GM12865 (cell line): ENCODE measurements around the gene PEAK1.
A peak's percentile ranks its signal among the peaks of the same experiment; 100 is the strongest.

Source experiments
- DNase-seq: peaks from one replicate; pipeline ENCODE4 v3.0.0; 2010; ENCODE audit warnings: low read depth
- H3K4me3 ChIP-seq: 2 replicates; pipeline ENCODE4 v1.5.1; 2011; ENCODE audit warnings: mild to moderate bottlenecking, low read depth, low read length, control low read depth
- TF ChIP-seq, protein P1 (sequence below): IDR thresholded peaks from 2 replicates; pipeline ENCODE4 v1.5.1; 2011; ENCODE audit warnings: low read length, control low read depth, low read depth, inconsistent platforms; ENCODE audit not compliant: insufficient read depth; ENCODE audit errors: missing control alignments

The PEAK1 gene

DNA sequence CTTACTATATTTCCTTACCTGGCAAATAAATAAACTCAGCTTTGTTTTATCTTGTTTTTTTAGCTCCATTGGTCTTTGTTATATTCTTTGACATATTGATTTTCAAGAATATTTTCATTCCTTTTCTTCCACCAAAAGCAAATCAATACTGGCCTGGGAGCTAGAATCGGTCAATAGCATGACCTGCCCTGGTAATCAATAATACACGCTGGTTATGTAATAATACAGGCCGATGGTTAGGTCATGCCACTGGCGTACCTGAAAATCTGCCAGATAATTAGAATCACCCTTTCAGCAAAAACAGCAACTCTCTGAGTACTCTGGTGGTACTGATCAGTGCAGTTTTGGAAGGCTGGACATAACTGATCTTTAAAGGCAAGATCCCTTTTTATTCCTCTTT, 39.9 kb downstream of the PEAK1 start:
- H3K4me3 ChIP-seq, result no peak overlapping the region
- TF ChIP-seq, protein P1, sequence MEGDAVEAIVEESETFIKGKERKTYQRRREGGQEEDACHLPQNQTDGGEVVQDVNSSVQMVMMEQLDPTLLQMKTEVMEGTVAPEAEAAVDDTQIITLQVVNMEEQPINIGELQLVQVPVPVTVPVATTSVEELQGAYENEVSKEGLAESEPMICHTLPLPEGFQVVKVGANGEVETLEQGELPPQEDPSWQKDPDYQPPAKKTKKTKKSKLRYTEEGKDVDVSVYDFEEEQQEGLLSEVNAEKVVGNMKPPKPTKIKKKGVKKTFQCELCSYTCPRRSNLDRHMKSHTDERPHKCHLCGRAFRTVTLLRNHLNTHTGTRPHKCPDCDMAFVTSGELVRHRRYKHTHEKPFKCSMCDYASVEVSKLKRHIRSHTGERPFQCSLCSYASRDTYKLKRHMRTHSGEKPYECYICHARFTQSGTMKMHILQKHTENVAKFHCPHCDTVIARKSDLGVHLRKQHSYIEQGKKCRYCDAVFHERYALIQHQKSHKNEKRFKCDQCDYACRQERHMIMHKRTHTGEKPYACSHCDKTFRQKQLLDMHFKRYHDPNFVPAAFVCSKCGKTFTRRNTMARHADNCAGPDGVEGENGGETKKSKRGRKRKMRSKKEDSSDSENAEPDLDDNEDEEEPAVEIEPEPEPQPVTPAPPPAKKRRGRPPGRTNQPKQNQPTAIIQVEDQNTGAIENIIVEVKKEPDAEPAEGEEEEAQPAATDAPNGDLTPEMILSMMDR, result no peak
- no peak for DNase-seq

GRCh38 chr15:77376770-77377169, 43.1 kb downstream of the PEAK1 start:
- TF ChIP-seq, protein P1, result no peak
- DNase-seq, result no peak
- H3K4me3 ChIP-seq, result no peak overlapping the region

DNA sequence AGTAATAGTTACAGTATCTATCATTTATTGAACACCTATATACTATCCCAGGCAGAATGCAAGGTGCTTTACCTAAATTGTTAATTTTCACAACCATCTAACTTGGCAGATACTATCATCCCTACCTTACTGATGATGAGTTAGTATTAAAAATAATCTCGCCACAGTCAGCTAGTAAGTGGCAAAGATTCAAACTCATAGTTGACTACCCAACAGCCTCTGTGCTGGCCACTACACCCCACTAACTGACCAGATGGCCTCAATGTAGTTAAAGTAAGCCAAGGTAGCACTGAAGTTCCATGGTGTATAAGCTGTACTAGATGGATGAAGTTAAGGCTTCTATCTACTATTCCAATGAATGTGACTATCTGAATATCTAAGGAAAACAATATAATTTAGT, 44.8 kb downstream of the PEAK1 start:
- no peak overlapping the region for H3K4me3 ChIP-seq
- TF ChIP-seq, protein P1, result no peak
- DNase-seq, result no peak

DNA sequence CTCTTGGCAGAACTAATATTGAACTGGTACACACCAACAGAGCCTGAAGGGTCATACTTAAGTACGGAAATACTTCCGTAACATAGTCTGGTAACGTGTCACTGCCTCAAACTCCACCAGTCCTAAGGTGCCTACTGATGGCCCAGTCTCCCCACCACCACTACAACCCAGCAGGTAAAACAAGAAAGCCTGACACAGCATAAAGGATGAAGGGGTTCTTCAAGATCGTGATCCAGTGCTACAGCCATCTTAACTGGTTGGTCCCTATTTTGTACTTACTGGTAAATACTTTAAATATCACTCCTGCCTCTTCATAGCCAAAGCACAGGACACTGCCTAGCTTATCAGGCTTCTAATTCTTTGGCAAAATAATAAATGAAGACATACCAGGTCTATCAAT, 46.5 kb downstream of the PEAK1 start:
- H3K4me3 ChIP-seq, result no peak overlapping the region
- TF ChIP-seq, protein P1, result no peak
- no peak for DNase-seq

DNA sequence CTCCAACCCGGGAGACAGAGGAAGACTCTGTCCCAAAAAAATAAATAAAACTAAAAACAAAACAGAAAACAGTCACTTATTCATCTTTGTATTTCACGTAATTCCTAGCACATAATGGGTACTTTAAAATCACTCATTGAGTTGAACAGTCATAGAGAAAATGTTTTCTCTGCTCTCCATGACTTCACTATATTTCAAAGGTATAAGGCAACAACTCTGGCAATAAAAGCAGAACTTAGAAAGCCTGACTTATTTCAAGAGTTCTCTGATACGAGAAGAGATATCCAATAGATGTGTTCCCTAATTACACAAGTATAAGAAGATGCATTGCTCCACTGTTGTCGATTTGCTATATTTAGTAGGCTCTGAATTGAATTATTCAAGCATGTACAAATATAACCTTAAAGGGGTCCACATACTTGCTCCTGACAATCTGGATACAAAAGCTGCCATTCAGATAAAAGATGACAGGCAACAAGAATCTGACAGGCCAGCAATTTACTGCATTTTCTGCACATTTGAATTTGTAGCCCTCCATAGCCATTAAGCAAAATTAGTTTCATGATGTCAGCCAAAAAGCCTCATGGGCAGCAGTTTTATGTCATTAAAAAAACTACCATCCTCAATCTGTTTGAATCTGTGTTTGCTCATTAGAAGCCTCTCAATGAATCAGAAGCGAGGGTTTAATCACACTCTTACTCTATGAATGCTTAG, 47.9 kb downstream of the PEAK1 start:
- DNase-seq, result peak; percentile 1
- TF ChIP-seq, protein P1, result no peak

DNA sequence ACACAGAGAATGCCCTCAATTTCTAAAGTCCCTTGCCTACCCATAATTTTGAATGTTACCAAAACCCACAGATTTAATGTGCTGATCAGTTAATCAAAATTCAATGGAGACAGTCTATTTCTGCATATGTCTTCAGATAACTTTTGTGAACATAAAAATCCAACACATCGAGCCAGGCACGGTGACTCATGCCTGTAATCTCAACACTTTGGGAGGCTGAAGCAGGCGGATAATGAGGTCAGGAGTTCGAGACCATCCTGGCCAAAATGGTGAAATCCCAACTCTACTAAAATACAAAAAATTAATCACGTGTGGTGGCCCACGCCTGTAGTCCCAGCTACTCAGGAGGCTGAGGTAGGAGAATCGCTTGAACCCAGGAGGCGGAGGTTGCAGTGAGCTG, 49.3 kb downstream of the PEAK1 start:
- no peak overlapping the region for H3K4me3 ChIP-seq
- DNase-seq, result no peak
- TF ChIP-seq, protein P1, result no peak

More for the DNA sequence above, 47.9 kb downstream of the PEAK1 start:
- no peak overlapping the region for H3K4me3 ChIP-seq

GRCh38 chr15:77369168-77369567, 50.7 kb downstream of the PEAK1 start:
- no peak overlapping the region for H3K4me3 ChIP-seq
- TF ChIP-seq, protein P1, result no peak
- DNase-seq, result no peak
